Muscle layer of duodenum (tissue), 2 donors: ENCODE measurements around the gene GATB.

Experiments
- H3K27ac ChIP-seq: one replicate; pipeline ENCODE4 v1.7.0; 2013; ENCODE audit warnings: mild to moderate bottlenecking, low read length
- H3K27me3 ChIP-seq: one replicate; pipeline ENCODE4 v1.7.0; 2013; ENCODE audit warnings: low read depth, mild to moderate bottlenecking, control low read depth, low read length
- H3K36me3 ChIP-seq, 2 donors: one replicate each; pipeline ENCODE4 v1.7.0; 2013; ENCODE audit warnings: low read length in 2 of 2, control low read depth in 1 of 2, mild to moderate bottlenecking in 1 of 2; ENCODE audit not compliant: insufficient read depth in 2 of 2, control insufficient read depth in 1 of 2
- H3K4me1 ChIP-seq, 2 donors: one replicate each; pipeline ENCODE4 v1.7.0; 2013; ENCODE audit warnings: low read length in 2 of 2, mild to moderate bottlenecking in 2 of 2, control low read depth in 1 of 2, moderate library complexity in 1 of 2; ENCODE audit not compliant: insufficient read depth in 2 of 2, control insufficient read depth in 1 of 2
- H3K4me3 ChIP-seq, 2 donors: one replicate each; pipeline ENCODE4 v1.7.0; 2013; ENCODE audit warnings: low read length in 2 of 2, low read depth in 1 of 2, mild to moderate bottlenecking in 1 of 2
- H3K9me3 ChIP-seq, 2 donors: one replicate each; pipeline ENCODE4 v1.7.0; 2013; ENCODE audit warnings: low read length in 2 of 2, control low read depth in 1 of 2, mild to moderate bottlenecking in 1 of 2; ENCODE audit not compliant: control insufficient read depth in 1 of 2
- donor health status: healthy.

Gene GATB

DNA sequence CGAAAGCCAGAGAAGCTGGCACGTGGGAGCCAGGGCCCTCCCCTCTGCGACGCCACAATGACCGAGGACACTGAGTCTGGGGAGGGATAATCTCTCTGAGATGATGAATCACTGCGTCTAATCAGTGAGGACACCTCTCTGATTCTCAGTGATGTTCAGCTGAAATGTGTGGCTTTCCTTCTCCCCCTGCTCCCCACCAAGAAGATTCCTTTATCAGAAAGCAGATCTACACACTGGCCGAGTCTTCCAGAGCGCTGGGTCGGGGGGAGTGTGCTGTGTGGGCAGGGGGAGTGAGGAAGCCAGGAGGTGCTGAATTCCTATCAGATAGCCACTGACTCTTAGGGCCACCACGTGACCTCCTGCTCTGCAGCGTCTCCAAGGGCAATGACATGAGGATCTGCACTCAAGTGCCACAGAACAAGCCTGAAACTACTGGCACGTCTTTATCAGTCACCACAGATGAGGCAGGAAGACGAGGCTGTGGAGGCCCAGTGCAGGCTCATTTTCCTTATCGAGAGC, 89.2 kb downstream of the GATB start:
- Histone ChIP-seq H3K27ac (no peak overlapping the region), H3K27me3 (no peaks in the 10 kb centered on the region), H3K4me3 (no peak overlapping the region), H3K4me1 (no peaks in the 10 kb centered on the region), H3K36me3 (peaks cover 4% of the 10 kb centered on the region in 2 donors), H3K9me3 (no peaks in the 10 kb centered on the region)

- Histone ChIP-seq H3K4me3 (no peak overlapping the region), H3K4me1 (no peaks in the 10 kb centered on the region), H3K36me3 (peaks cover 4% of the 10 kb centered on the region in 2 donors), H3K27ac (no peak overlapping the region), H3K27me3 (no peaks in the 10 kb centered on the region), H3K9me3 (no peaks in the 10 kb centered on the region)
Observed at GRCh38 chr4:151670843-151671242, 90.0 kb downstream of the GATB start.

DNA sequence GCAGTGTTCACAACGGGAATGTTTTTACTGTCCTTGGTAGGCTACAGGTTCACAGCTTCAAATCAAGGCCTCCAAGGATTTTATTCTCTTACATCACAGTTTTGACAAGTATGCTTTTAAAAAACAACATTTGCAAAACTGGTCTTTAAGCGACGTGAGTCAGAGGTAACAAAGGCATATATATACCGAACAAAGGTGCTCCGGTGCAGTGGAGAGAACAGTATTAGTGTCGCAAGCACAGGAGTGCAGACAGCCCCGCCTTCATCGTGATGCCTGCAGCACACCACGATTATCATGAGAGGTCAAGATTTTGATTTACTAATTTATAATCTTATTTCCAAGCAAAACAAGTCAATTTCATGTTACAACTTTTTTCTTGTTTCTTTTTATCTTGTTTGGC, 90.8 kb downstream of the GATB start:
- no peaks in the 10 kb centered on the region for H3K4me1 ChIP-seq
- no peak overlapping the region for H3K4me3 ChIP-seq
- H3K27me3 ChIP-seq = no peaks in the 10 kb centered on the region
- no peak overlapping the region for H3K27ac ChIP-seq
- no peaks in the 10 kb centered on the region for H3K9me3 ChIP-seq
- H3K36me3 ChIP-seq = peaks cover 4% of the 10 kb centered on the region in 2 donors

- Histone ChIP-seq H3K4me1 (no peaks in the 10 kb centered on the region), H3K4me3 (no peak overlapping the region), H3K9me3 (no peaks in the 10 kb centered on the region), H3K27me3 (no peaks in the 10 kb centered on the region), H3K27ac (no peak overlapping the region), H3K36me3 (peaks cover 4% of the 10 kb centered on the region in 2 donors)
Observed at GRCh38 chr4:151668689-151669402, 92.0 kb downstream of the GATB start.

DNA sequence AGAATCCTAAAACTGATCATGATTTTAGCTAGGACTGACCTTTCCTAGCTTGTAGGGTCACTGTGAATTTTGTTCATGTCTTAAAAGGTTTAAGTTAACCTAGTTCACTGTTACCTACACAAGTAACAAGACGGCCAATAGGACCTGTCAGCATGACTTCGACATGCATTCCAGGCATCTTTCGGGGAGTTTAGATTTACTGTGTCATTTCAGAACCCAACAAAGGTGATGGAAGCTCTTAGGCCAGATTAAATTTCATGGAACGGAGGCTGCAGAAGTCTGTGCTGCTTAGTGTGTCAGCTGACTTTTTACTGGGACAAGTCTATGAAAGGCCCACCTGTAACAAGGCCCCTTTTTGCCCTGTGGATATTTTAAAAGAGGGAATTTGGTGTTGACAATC, 93.1 kb downstream of the GATB start:
- Histone ChIP-seq H3K4me1 (no peaks in the 10 kb centered on the region), H3K27me3 (no peaks in the 10 kb centered on the region), H3K9me3 (no peaks in the 10 kb centered on the region), H3K27ac (no peak overlapping the region), H3K36me3 (peaks cover 4% of the 10 kb centered on the region in 2 donors), H3K4me3 (no peak overlapping the region)

GRCh38 chr4:151667048-151667447, 93.8 kb downstream of the GATB start:
- H3K9me3 ChIP-seq = no peaks in the 10 kb centered on the region
- no peak overlapping the region for H3K4me3 ChIP-seq
- H3K4me1 ChIP-seq = no peaks in the 10 kb centered on the region
- H3K27me3 ChIP-seq = no peaks in the 10 kb centered on the region
- no peak overlapping the region for H3K27ac ChIP-seq
- peaks cover 4% of the 10 kb centered on the region in 2 donors for H3K36me3 ChIP-seq

GRCh38 chr4:151666501-151666900, 94.3 kb downstream of the GATB start:
- H3K27ac ChIP-seq = no peak overlapping the region
- no peaks in the 10 kb centered on the region for H3K4me1 ChIP-seq
- H3K27me3 ChIP-seq = no peaks in the 10 kb centered on the region
- no peaks in the 10 kb centered on the region for H3K9me3 ChIP-seq
- no peak overlapping the region for H3K4me3 ChIP-seq
- peaks cover 4% of the 10 kb centered on the region in 2 donors for H3K36me3 ChIP-seq

- H3K4me3 ChIP-seq = no peak overlapping the region
- no peaks in the 10 kb centered on the region for H3K9me3 ChIP-seq
- no peaks in the 10 kb centered on the region for H3K4me1 ChIP-seq
- H3K27me3 ChIP-seq = no peaks in the 10 kb centered on the region
- H3K27ac ChIP-seq = no peak overlapping the region
- H3K36me3 ChIP-seq = peaks cover under 1 to 4% of the 10 kb centered on the region in 2 donors
Observed at GRCh38 chr4:151665785-151666127, 95.1 kb downstream of the GATB start.

- Histone ChIP-seq H3K27ac (no peak overlapping the region), H3K4me1 (no peaks in the 10 kb centered on the region), H3K4me3 (no peak overlapping the region), H3K9me3 (no peaks in the 10 kb centered on the region), H3K36me3 (peaks cover 0 to 4% of the 10 kb centered on the region in 2 donors), H3K27me3 (no peaks in the 10 kb centered on the region)
Observed at GRCh38 chr4:151665022-151665784, 95.6 kb downstream of the GATB start.

DNA sequence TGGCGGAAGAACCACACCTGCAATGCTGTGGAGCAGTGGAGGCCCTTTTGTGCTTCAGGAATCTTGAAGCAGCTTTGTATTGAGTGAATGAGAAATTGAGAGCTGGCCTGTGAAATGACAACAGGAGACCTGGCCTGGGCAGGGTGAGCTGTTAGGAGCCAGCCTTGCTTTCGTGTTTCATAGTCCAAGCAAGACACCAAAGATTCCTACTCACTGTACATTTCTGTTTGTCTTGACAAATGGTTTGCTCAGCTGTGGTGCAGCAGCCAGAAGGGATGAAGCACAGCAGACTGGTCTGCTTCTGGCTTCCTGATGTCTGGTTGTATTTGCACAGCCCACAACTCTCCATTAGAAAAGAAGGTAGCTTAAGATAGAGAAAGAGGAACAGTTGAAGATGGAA, 96.5 kb downstream of the GATB start:
- no peak overlapping the region for H3K4me3 ChIP-seq
- no peak overlapping the region for H3K27ac ChIP-seq

DNA sequence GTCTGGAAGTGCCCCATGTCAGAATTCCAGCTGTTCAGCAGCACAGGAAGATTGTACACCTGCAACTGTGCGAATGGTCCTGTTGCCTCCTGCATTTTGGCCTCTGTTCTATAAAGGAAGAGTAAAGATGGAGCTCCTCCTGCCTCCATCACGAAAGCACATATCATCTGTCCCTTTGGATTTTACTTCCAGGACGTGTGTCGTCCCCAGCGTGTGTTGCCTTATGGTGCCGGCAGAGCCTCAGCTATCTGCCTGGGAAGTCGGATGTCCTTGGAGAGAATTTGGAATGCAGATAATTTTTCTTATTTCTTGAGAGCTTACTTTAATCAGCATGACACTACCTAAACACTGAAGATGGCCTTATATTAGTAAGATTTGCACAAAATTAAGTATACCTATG, 97.7 kb downstream of the GATB start:
- Histone ChIP-seq H3K9me3 (no peaks in the 10 kb centered on the region), H3K27me3 (no peaks in the 10 kb centered on the region), H3K4me1 (no peaks in the 10 kb centered on the region), H3K4me3 (no peak overlapping the region), H3K36me3 (no peaks in the 10 kb centered on the region), H3K27ac (no peak overlapping the region)

More for the DNA sequence above, 96.5 kb downstream of the GATB start:
- H3K4me1 ChIP-seq = no peaks in the 10 kb centered on the region
- H3K27me3 ChIP-seq = no peaks in the 10 kb centered on the region
- H3K9me3 ChIP-seq = no peaks in the 10 kb centered on the region
- no peaks in the 10 kb centered on the region for H3K36me3 ChIP-seq
